A673 (cell line): ENCODE data around the gene NAV1.

Experiments
- CTCF ChIP-seq: fragments of 300-800, 200-600 bp; sonication (generic); conservative IDR thresholded peaks from 2 replicates; pipeline ENCODE4 v1.5.1; 2017; ENCODE audit warnings: low read depth, mild to moderate bottlenecking, antibody characterized with exemption, low read length, moderate library complexity, mixed read lengths
- EZH2 ChIP-seq: fragments of 200-600 bp; sonication (generic); IDR thresholded peaks from 2 replicates; pipeline ENCODE4 v1.6.1; 2017; ENCODE audit warnings: borderline replicate concordance, low read depth, mild to moderate bottlenecking, mixed read lengths, antibody characterized with exemption, low read length; ENCODE audit not compliant: poor library complexity, severe bottlenecking

DNA sequence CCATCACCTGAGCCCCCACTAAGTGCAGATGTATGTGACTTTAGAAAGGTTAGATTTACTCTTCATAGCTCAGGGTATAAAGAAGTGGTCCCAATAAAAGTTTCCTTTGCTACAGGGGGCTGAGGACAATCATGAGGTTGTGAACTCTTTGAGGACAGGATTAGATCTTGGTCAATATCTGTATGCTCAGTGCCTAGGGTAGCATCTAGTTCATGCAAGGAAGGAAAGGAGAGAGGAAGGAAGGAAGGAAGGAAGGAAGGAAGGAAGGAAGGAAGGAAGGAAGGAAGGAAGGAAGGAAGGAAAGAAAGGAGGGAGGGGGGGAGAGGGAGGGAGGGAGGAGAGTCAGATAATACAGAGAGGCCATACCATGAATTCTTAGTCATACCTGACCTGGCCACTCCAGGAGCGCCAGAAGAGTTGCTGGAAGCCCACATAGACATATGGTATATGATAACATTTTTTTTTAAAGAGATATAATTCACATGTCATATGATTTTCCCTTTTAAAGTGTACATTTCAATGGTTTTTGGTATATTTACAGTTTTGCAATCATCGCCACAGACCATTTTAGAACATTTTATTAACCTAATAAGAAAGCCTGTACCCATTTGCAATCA lies 22.3 kb upstream of the NAV1 start:
- no peak for TF ChIP-seq EZH2
- no peak for TF ChIP-seq CTCF
